ENCODE results near the gene VPS13D. TPM values are rescaled to one million over a fixed set of nuclear protein-coding genes. Genes with fewer than 3 reads are reported as not detected.
A peak's percentile ranks its signal among the peaks of the same experiment; 100 is the strongest.

The VPS13D gene
- total and polyA plus RNA-seq, 2 of the 4 experiments (the other 2 are of a cell fraction): 9.0 to 16.3 TPM

DNA sequence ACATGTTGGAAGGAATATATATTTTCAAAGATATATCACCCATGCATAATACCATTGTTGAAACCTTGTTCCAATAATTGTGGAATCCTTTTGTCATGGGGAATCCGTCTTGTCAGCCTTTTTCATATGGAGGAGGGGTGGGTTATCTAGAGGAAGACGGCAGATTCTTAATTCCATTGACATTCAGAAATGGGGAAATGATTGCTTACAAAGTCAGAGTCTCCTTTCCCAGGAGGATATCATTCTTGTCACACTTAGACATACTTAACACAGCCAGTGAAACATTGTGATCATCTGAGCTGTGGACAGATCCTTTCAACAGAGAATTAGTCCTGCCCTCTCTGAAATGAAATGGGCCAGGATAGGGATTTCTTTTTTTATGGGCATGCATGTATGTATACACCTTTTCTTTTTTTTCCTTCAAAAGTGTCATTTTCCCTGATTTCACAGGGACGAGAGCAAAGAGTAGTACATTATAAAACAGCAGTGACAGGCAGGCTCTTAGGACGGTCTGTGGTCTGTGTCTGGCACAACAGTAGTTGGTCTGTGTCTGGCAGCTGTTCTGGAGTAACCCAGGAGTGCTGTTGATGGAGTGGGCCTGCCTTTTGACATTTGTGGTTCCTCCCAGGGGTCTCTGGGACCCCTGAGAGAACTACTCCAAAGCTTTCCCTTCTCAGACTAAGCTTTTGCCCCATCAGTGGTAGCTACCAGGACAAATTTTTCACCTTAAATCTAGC is 50.1 kb downstream of the VPS13D start:
- in situ Hi-C loops (cut with MboI; ENCODE audit: low sequenced_read_pairs): no loop called here
- Histone ChIP-seq H2BK20ac (ENCODE audit: low read depth, low read length) (no peak overlapping the region), H3K23ac (ENCODE audit: low read depth, low read length) (no peak overlapping the region), H3K36me3 (ENCODE audit: control insufficient read depth, insufficient read depth, low read length) (peaks cover 40% of the 10 kb centered on the region), H3K18ac (ENCODE audit: low read depth, low read length) (no peak overlapping the region), H2AK5ac (ENCODE audit: low read depth, low read length) (no peak overlapping the region), H4K8ac (ENCODE audit: low read depth in 2 of 2, low read length in 2 of 2) (no peak overlapping the region), H3K9me3 (ENCODE audit: control insufficient read depth, insufficient read depth, low read length) (no peaks in the 10 kb centered on the region), H3K27ac (ENCODE audit: insufficient read depth, low read length) (no peak overlapping the region), H2BK5ac (ENCODE audit: low read depth, low read length, poor library complexity, severe bottlenecking) (no peak overlapping the region), H4K20me1 (ENCODE audit: insufficient read depth, low read length) (no peaks in the 10 kb centered on the region; the same call in none of the 2 replicates), H3K9me1 (ENCODE audit: insufficient read depth, low read length) (peaks cover 4% of the 10 kb centered on the region; the same call in 1 of the 2 replicates), H3K27me3 (ENCODE audit: control insufficient read depth, insufficient read depth, low read length) (no peaks in the 10 kb centered on the region), H3K9ac (ENCODE audit: low read depth, low read length) (no peak overlapping the region), H3K14ac (replicated peaks; ENCODE audit: low read depth, low read length) (no peak overlapping the region), H3K4me3 (ENCODE audit: insufficient read depth, low read depth, low read length) (no peak overlapping the region), H2AFZ (replicated peaks; ENCODE audit: low read length, poor library complexity) (no peak overlapping the region), H3K79me1 (ENCODE audit: low read depth in 1 of 2, low read length in 2 of 2) (peaks cover 8 to 12% of the 10 kb centered on the region in 2 experiments; a peak in 2 of 4 replicates), H3K4me1 (ENCODE audit: control insufficient read depth, insufficient read depth, low read length) (no peaks in the 10 kb centered on the region), H3K56ac (ENCODE audit: extremely low read depth, insufficient read depth, low read length) (no peak overlapping the region), H2BK120ac (ENCODE audit: low read depth, low read length) (no peak overlapping the region), H3K4ac (ENCODE audit: low read depth, low read length) (no peak overlapping the region), H4K91ac (ENCODE audit: insufficient read depth, low read depth, low read length) (no peak overlapping the region), H4K5ac (ENCODE audit: low read depth, low read length) (no peak overlapping the region), H3K4me2 (ENCODE audit: low read depth, low read length) (no peak overlapping the region), H2BK15ac (ENCODE audit: low read depth, low read length) (no peak overlapping the region), H2AK9ac (replicated peaks; ENCODE audit: low read depth, low read length, poor library complexity) (no peak overlapping the region)
- TF ChIP-seq CTCF (conservative IDR thresholded peaks at IDR 0.05; ENCODE audit: low read depth, low read length) (no peak), BHLHE40 (IDR thresholded peaks at IDR 0.05; ENCODE audit: low read depth, low read length) (no peak), CHD1 (IDR thresholded peaks at IDR 0.05; ENCODE audit: low read depth, low read length) (no peak), MAFK (IDR thresholded peaks at IDR 0.05; ENCODE audit: low read depth, low read length) (peak; percentile 55)
- no CpG with 5 or more reads among the region's 4 CpGs for WGBS, 2 experiments (ENCODE audit: extremely low coverage in 2 of 2, insufficient read length in 1 of 2)
- BruUV-seq (replicated peaks): no TSS peak
- DNase-seq (no peak), ATAC-seq (ENCODE audit: low read depth) (no peak)
- ChIA-PET POLR2A (ENCODE audit: unreplicated experiment) (no interaction called here), CTCF (interaction anchor here (0.6 to 1.7 kb wide), 2 partner anchors 14 to 348 kb away, joined by 3 to 5 read pairs; no protein-coding TSS in a partner anchor)
- dilution Hi-C loops (cut with HindIII; ENCODE audit: low sequenced_read_pairs, unreplicated experiment): no loop called here
- intact Hi-C loops (cut with micrococcal nuclease): loop anchor here (5.0 kb wide), 1 partner anchor 1142 kb away; no protein-coding TSS in a partner anchor
